ENCODE data around the gene FGF11.

DNA sequence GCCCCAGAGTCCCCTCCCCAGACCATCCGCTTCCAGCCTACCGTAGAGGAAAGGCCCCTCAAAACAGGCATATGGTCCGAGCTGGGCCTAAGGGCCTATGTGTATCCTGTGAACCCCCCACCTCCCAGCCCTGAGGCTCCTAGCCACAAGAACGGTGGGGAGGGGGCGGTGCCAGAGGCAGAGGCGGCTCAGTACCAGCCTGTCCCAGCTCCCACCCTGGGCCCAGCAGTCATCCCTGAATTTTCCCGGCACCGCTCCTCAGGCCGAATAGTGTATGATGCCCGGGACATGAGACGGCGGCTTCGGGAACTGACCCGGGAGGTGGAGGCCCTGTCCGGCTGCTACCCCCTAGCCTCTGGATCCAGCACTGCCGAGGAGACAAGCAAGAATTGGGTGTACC lies 18.1 kb upstream of the FGF11 start:
- no peak for TF ChIP-seq SPI1 (IDR thresholded peaks at IDR 0.05; ENCODE audit: borderline replicate concordance, low read depth)
- no peak for TF ChIP-seq REST (IDR thresholded peaks at IDR 0.05; ENCODE audit: insufficient replicate concordance, low read depth)
- TF ChIP-seq, protein P1, sequence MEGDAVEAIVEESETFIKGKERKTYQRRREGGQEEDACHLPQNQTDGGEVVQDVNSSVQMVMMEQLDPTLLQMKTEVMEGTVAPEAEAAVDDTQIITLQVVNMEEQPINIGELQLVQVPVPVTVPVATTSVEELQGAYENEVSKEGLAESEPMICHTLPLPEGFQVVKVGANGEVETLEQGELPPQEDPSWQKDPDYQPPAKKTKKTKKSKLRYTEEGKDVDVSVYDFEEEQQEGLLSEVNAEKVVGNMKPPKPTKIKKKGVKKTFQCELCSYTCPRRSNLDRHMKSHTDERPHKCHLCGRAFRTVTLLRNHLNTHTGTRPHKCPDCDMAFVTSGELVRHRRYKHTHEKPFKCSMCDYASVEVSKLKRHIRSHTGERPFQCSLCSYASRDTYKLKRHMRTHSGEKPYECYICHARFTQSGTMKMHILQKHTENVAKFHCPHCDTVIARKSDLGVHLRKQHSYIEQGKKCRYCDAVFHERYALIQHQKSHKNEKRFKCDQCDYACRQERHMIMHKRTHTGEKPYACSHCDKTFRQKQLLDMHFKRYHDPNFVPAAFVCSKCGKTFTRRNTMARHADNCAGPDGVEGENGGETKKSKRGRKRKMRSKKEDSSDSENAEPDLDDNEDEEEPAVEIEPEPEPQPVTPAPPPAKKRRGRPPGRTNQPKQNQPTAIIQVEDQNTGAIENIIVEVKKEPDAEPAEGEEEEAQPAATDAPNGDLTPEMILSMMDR (IDR thresholded peaks at IDR 0.05; ENCODE audit: insufficient read depth, low read length): no peak
- no peak for TF ChIP-seq POLR2AphosphoS5 (IDR thresholded peaks at IDR 0.05; ENCODE audit: low read depth)

Data from HL-60 (cell line).